HUDEP-2 (cell line): ENCODE results near the gene PNMT.
A peak's percentile ranks its signal among the peaks of the same experiment; 100 is the strongest.
"Not testable (repeated sequence)": the region's sequence is repeated elsewhere in the genome, so short reads cannot be mapped to it uniquely, and the experiment has no call there.

ENCODE experiments used
- DNase-seq, 76 experiments: peaks; one replicate each; lab custom pipeline; 2025; ENCODE audit not compliant: unreplicated experiment in 76 of 76; lab: John Stamatoyannopoulos, UW

PNMT gene

DNA sequence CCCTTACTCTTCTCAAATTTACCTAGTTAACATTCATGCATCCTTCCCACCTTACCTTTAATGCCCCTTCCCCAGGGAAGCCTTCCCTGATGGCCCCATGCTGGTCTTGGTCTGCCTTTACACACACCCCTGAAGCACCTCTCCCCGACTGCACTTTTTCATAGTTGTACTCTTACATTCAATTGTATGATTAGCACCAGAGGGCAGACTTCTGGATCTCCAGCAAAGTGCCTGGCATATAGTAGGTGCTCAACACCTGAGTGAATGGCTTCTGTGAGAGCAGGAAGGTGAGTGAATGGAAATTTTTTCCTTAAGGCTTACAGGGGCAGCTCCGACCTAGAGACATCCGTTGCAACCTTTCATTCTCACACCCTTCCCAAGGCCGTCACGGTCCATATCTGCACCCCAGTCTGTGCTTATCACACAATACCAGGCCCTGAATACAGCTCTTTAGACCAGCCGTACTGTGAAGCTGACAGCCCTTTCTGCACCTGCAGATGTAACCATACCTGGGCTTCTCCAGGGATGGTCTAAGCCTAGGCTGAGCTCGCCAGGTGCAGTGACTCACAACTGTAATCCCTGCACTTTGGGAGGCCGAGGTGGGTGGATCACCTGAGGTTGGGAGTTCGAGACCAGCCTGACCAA, 15.2 kb downstream of the PNMT start:
- peak in 69 of 76 experiments; percentile 28 to 80 (median 57) for DNase-seq

DNA sequence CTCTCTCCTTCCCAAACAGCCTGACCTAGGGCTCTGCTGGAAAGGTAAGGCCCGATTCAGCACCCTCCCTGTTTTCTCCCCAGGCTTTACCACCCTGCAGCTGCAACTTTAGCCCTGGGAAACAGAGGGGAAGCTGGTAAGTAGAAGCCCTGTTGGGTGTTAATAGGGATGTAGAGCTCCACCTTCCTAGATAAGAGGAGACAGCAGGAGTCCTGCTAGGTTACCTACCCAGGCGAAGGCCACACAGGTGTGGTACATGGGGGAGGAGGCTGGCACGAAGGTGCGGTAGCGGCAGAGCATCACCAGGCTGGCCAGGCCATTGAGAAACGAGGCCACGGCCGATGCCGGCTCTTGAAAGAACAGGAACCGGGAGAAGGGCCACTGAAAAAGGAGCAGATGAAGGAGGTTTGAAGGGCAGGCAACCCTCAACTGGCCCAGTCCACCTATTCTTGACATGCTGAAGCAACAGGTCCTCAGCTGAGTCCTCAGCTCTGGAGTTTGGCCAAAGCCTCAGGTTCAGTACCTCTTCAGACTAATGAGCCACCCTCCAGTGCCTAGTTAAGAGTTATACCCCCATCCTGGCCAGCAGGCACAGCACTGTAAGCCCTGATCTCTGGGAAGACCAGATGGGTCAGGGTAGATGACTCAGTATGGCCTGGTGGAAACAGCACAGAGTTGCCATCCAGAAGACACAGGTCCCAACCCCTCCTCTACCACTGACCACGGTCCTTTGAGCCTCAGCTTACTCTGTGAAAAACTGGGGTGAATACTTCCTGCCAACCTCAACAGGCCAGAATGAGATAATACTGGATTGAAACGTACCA, 16.3 kb downstream of the PNMT start:
- DNase-seq = peak in 4 of 76 experiments; percentile 17 to 24 (median 17)

DNA sequence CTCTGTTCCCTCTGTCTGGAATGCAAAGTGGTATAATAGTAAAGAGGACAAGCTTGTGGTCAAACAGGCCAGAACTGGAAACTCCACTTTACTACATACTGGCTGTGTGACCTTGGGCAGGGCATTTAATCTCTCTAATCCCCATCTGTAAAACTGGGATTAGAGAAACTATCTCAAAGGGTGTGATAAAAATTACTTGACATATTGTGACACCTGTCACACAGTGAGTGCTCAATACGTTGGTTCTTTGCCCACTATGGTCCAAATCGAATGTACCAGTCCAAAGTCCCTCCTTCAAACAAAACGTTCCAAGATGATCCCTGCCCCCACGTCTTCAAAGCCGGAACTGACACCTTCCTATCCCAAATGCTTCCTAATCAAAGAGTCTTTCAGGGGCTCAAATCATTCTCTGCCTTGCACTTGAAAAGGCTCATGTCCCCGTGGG, 18.9 kb downstream of the PNMT start:
- DNase-seq = peak in 1 of 76 experiments; percentile 12

DNA sequence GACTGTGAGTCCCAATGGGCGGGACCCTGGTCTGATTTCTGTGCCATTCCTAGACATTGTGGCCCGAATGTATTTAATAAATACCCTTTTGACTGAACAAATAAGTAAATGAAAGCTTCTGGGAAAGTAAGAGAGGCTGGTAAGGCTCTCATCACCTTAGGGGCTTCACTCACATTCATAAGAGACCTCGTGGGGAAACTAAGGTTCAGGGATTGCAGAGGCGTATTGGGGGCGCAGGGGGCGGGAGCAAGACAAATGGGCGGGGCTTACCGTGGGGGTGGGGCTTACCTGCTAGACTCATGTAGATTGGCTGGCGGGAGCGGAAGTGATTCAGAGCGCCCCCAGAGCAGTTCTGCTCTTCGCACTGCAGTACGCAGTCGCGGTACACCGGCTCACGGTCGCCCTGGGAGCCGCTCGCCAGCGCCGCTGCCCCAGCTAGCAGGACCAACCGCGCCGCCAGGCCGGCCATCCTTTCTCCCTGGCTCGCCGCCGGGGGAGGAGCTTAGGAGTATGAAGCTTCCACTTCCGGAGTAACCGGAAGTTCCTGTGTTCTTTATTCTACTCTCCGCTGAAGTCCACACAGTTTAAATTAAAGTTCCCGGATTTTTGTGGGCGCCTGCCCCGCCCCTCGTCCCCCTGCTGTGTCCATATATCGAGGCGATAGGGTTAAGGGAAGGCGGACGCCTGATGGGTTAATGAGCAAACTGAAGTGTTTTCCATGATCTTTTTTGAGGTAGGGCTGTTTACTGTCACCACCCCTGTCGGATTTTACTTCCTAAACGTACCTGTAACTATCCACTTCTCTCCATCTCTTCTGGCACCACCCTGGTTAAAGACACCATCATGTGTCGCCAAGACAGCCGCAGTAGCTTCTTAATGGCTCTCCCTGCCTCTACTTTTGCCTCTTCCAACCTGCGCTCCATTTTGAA, 19.6 kb downstream of the PNMT start, which contains the start of gene PGAP3:
PGAP3 (minus strand) TSS at position 512 of the 929 bp plus-strand sequence; CDS start at position 469, 43 bp downstream.
- DNase-seq = peak in 74 of 76 experiments; percentile 62 to 98 (median 85)

DNA sequence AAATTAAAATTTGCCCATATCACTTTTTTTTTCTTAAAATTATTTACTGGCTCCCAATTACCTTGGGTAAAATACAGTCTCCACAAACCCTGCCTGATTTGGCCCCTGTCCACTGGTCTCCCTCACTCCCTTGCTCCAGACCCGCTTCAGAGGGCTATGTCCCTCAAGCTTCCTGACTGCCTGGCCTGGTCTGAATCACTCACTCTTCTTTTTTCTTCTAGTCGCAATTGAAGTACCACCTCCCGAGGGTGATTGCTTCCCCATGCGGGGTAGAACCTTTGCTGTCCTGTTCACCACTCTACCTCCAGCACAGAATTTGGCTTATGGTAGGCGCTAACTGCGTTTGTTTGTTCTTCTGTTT, 20.2 kb downstream of the PNMT start:
- no peak for DNase-seq

DNA sequence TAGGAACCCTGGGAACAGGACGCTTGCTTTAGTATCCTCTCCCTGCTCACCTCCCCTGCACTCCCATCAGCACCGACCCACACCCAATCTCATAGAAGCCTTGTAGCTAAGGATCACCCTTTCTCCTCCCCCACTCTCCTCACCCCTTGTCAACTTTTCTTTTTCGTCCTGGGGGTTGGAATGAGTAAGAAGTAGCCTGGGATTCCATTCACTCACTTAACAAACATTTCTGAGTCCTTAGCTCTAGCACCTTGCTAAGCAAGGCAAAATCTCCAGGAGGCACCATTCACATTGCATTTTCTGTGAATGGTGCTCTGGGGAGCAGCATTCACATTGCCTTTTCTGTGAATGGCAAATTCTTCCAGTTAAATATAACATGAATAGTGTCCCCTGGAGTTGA, 20.7 kb downstream of the PNMT start:
- DNase-seq = no peak

DNA sequence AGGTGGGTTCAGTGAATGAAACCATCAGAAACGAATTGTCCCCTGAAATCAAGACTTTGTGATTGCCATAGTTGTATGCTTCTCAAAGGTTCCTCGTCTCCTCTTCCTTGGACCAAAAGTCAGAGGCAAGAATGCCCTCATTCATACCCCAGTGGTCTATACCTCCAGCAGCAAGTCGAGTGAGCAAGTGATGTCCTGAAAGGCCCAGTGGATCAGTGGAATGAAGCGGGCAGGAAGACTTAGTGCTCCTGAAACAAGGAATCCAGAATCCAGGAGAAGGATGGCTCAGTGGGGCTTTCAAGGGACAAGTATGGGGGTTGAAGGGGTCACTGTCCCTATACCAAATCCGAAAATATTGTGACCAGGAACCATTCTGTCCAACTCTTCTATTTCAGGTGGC, 26.3 kb downstream of the PNMT start:
- no peak for DNase-seq

DNA sequence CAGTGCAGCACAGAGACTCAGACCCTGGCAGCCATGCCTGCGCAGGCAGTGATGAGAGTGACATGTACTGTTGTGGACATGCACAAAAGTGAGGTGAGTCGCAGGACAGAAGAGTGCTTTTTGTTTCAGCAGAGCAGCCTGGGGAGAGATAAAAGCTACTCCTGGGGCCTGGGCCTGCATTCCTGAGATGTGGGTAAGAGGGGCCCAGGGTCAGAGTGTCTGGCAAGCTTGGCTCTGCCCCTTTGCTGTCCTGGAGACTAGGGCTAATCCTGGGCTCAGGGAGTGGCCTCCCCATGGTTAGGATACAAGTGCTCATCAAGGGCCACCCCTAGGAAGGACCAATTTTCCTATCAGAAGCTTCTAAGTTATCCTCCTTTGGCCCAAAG, 26.8 kb downstream of the PNMT start:
- no peak for DNase-seq

DNA sequence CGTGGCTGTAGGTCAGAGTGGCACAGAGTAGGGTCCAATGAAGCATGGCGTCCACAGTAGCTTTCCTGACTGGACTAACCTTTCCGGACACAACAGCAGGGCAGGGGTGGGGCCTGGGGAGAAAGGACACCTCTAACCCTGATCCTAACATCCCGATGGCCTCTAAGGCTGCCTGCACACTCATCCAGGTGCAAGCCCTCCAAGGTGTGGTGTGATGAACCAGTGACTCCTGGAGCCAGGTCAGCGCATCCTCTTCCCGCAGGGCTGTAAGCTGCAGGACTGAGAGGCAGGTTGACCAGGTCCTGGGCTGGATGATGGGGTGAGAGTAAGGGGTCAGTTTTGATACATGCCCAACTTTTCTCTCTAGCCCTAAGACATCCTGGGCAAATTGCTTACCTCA, 28.5 kb downstream of the PNMT start:
- DNase-seq = no peak

DNA sequence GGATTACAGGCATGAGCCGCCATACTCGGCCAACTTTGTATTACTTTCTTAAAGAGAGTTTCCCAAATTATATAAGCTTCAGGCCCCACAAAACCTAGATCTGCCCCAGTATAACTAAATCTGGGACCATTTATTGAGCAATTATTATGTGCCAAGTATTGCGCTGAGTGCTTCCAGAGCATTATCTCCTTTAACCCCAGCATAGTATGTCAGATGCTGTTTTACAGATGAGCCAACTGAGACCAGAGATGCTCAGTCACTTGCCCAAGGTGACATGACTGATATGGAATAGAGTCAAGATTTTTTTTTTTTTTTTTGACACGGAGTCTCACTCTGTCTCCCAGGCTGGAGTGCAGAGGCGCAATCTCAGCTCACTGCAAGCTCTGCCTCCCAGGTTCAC, 29.7 kb downstream of the PNMT start:
- peak in 5 of 76 experiments; percentile 5 to 22 (median 13) for DNase-seq

DNA sequence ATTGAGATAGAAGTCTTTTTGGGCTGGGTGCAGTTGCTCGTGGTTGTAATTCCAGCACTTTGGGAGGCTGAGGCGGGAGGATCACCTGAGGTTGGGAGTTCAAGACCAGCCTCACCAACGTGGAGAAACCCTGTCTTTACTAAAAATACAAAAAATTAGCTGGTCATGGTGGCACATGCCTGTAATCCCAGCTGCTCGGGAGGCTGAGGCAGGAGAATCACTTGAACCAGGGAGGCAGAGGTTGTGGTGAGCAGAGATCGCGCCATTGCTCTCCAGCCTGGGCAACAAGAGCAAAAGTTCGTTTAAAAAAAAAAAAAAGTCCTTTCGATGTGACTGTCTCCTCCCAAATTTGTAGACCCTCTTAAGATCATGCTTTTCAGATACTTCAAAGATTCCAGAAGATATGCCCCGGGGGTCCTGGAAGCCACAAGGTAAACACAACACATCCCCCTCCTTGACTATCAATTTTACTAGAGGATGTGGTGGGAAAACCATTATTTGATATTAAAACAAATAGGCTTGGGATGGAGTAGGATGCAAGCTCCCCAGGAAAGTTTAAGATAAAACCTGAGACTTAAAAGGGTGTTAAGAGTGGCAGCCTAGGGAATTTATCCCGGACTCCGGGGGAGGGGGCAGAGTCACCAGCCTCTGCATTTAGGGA, 31.0 kb downstream of the PNMT start:
- DNase-seq = not testable (repeated sequence)

DNA sequence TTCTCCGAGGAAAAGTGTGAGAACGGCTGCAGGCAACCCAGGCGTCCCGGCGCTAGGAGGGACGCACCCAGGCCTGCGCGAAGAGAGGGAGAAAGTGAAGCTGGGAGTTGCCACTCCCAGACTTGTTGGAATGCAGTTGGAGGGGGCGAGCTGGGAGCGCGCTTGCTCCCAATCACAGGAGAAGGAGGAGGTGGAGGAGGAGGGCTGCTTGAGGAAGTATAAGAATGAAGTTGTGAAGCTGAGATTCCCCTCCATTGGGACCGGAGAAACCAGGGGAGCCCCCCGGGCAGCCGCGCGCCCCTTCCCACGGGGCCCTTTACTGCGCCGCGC, 31.5 kb downstream of the PNMT start, which contains the start of gene ERBB2:
ERBB2 (plus strand) TSS at position 247 of the 330 bp plus-strand sequence. CDS start 175 bp downstream, outside the sequence.
- DNase-seq = no peak

DNA sequence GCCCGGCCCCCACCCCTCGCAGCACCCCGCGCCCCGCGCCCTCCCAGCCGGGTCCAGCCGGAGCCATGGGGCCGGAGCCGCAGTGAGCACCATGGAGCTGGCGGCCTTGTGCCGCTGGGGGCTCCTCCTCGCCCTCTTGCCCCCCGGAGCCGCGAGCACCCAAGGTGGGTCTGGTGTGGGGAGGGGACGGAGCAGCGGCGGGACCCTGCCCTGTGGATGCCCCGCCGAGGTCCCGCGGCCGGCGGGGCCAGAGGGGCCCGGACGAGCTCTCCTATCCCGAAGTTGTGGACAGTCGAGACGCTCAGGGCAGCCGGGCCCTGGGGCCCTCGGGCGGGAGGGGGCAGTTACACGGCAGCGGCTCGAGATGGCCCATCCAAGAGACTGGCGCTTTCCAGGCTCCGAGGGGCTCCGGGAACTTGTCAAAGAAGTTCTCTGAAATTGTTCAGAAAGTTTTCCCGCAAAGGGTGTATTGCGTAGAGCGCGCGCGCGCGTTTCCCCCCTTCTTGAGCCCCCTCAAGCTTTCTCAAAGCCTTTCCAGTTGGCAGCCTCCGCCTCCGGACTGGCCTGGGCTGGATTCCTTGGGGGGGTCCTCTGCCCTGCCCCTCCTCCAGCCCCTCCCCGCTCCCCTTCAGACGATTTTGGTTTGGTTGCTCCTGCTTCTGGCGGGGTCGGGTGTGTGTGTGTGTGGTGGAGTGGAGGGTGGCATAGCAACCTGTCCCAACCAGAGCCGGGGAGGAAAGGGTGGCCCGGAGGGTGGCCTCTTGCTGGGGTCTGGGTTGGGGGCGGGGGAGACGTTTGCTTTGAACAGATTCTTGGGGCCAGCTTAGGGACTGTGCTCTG, 32.1 kb downstream of the PNMT start:
- DNase-seq = no peak

DNA sequence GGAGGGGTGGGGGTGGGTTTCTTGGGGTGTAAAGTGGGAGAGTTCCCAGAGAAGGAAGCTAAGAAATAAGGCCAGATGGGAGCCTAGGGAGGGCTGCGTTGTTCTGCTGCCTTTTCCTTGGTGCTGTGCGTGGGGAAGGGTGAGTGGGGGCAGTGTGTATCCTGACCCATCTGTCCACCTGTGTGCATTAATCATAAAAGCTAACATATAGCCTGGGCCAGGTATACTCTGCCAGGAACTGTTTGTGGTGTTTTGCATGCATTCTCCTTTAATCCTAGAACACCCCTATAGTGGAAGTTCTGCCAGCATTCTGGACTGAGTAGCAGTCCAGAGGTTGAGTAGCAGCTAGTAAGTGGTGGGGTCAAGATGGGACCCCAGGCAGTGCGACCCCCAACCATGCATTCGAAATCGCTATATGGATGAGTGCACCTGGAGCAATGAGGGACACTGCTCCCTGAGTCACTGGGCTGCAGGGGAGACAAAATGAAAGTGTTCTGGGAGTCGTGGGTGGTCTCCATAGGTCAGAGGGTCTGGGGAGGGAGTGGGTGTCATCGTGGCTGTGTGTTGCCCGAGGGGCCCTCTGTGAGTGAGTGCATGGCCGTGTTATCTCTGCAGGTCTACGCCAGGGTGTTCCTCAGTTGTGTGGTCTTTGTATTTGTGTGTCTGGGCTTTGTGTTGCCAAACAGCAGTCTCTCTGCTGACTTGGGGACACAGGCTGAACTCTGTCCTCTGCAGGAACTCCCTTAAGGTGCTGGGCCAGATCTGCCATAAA, 32.9 kb downstream of the PNMT start:
- DNase-seq = no peak

DNA sequence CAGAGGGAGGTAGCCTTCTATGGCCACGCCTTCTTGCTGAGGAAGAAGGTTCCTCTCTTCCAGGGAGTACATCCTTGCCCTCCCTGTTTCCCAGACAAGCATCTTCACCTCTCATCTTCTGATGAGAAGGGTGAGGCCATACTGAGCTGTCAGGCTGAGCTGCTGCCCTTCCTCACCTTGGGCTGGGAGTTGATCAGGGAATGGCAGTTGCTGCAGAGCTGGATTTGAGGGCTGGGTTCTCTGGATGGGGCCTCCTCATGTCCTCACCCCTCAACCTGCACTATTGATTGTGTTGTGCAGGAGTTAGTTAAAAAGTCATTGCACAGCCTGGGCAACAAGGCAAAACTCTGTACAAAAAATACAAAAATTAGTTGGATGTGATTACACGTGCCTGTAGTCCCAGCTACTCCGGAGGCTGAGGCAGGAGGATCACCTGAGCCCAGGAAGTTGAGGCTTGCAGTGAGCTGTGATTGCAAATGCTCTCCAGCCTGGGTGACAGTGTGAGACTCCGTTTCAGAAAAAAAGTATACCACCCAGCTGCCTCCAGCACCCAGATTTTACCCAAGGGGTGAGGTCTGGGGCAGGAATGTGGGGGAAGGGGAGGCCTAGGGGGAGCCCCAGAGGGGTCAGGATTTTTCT, 33.6 kb downstream of the PNMT start:
- DNase-seq = no peak

DNA sequence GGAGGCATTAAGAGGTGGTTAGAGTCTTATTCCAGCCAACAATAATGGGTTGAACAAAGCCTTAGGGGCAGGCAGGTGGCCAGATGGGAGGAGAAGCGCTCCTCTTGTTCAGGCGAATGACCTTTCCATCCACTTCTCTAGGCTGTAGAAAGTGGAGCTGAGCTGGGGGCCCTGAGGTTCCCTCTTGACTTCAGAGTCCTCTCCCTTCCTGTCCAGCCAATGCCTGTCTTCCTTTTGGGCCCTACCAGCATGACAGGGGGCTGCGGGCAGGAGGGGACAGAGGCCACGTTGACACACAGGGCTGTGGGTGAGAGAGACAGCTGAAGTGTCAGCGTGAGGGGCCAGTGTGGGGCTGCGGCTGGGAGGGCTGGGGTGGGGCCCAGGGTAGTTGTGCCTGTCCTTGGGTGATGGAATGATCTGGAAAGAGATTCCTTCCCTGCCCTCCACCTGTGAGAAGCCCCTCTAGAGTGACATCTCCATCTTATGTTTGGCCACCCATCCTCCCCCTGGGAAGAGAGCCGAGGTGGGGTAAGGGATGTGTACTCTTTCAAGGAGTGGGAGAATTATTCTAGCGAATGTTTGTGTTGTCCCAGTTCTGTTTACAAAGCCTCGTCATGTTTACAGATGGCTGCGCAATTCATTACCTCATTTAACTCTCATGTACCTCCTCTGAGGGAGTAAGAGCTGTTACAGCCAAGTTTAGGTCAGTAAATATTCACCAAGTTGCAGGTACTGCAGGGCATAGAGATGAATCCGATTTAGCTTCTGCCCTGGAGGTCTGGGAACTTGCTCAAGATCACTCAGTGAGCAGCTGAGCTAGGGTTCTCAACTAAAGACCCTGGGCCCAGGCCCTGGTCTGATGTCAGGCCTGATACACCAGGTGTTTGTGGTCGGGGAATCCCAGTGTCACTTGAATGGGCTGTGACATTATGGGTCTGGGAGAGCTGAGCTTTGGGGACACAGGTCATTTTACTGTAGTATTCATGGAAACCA, 34.9 kb downstream of the PNMT start:
- DNase-seq = no peak

DNA sequence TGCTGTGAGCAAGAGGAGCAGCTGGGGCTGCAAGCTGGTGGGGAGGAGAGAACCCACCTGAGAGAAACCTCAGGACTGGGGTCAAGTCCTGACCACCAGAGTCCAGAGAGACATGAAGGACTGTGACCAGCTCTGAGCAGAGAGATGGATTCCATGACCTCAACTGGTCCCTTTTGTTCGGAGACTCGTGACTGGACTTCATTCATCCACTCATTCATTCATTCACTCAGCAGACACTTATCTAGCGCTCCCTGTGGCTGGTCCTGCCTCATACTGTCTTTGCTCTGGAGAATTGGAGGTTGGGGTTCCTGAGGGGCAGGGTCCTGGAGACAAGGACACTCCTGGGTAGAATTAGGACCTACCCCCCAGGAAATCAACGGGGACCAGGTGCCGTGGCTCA, 35.7 kb downstream of the PNMT start:
- DNase-seq = no peak
